Measurements from ENCODE around the gene SYNC.
"Not testable (repeated sequence)": the region's sequence is repeated elsewhere in the genome, so short reads cannot be mapped to it uniquely, and the experiment has no call there.

The SYNC gene

DNA sequence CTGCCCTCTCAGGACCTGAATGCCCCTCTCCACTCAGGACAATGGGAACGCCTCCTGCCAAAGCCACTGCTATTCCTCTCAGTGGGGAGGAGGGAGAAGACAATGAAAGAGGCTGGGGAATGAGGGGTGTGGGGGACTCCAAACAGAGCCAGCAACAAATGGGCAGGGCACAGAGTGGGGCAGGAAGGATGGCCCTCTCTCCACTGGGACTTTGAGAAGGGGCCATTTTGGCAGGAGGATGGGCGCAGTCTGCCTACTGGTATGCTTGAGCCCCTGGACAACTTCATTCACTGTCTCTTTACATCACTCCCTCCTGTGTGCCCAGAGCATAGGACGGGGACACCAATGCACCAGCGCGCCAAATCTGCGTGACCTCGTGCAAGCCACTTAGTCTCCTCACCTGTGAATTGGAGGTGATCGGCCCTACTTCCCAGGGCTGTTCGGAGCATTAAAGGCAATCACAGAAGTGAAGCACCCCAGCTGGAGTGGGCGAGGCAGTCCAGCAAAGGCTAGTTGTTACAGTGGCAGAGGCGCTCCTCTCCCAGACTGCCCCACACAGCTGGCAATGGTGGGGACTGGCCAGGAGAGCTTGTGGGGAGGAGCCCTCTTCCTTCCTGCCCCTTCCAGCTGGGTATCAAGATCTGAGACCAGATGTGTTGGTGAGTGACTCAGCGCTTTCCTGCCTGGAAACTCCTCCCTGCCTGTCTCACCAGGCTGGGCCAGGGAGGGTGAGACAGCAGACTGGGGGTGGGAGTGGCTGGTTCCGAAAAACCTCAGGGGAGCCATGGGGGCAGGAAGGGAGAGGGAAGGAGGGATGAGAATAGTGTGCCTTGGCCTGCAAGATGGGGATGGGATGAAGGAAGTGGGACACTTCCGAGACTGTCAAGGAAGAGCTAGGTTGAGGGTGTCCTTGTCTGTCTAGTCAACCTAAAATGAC lies 22.4 kb upstream of the SYNC start:
- peak; percentile 29 to 50 for DNase-seq

DNA sequence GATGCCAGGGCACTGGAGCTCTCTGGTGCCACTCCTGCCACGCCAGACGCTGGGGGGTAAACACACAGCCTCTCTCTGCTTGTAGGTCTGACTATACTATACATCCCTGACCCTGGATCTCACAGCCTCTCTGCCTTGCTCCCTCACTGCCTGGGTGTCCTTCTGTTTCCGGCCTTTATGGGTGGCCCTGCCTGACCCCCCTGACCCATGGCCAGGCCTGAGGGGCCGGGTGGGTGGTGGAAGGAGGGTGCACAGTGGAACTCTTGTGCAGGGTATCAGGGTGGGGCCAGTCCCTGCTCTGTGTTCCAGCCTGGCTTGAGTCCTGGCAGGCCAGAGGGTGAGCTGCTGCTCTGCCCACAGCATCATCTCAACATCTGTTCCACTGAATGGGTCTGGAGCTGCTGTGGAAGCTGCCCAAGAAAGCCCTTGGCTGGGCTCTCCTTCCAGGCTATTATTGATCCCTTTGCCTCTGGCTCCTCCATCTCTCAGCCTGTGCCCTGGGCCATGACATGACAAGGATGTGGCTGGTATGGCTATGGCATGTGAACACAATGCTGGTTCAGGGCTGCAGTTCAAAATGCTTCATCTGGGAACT lies 17.2 kb upstream of the SYNC start:
- DNase-seq: no peak

DNA sequence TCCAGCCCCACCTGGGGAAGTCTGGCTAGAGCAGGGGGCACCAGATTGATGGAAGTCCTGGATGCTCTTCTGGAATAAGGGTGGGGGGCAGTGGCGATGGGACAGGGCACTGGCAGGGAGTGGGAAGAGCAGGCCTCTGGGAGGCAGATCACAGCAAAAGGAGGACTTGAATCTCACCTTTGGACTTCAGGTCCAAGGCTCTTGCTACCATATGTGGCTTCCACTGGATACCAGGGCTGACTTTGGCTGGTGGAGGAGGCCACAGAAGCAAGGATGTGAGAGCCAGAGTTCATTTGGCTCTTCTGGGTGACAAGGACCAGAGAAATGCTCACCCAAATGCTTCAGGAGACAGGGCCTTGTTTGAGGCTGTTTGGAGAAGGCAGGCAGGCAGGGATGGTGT lies 16.0 kb upstream of the SYNC start:
- no peak for DNase-seq

DNA sequence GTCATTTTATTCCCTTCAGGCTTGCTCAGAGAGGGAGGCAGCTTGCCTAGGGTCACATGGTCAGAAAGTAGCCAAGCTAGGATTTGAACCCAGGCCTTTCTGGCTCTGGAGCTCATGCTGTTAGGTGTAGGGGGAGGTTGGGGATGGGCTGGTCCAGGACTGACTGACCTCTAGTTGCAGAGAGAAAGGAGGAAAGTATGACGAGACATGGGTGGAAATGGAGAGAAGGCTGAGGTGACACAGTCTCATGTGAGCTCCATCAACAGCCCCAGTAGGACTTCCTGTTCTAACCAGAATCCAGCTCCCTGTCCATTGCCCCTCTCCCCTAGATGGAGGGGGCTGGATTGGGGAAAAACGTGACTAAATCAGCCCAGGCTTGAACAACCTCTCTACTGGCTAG lies 15.5 kb upstream of the SYNC start:
- DNase-seq: no peak

DNA sequence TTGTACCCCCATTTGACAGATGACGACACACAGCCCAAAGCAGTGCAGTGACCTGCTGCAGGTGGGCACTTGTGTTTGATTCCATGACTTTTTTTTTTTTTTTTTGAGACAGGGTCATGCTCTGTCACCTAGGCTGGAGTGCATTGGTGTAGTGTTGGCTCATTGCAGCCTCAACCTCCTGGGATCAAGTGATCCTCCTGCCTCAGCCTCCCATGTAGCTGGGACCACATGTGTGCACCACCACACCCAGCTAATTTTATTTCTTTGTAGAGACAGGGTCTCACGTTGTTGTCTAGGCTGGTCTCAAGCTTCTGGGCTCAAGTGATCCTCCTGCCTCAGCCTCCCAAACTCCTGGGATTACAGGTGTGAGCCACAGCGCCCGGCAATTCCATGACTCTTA lies 14.9 kb upstream of the SYNC start:
- no peak for DNase-seq

DNA sequence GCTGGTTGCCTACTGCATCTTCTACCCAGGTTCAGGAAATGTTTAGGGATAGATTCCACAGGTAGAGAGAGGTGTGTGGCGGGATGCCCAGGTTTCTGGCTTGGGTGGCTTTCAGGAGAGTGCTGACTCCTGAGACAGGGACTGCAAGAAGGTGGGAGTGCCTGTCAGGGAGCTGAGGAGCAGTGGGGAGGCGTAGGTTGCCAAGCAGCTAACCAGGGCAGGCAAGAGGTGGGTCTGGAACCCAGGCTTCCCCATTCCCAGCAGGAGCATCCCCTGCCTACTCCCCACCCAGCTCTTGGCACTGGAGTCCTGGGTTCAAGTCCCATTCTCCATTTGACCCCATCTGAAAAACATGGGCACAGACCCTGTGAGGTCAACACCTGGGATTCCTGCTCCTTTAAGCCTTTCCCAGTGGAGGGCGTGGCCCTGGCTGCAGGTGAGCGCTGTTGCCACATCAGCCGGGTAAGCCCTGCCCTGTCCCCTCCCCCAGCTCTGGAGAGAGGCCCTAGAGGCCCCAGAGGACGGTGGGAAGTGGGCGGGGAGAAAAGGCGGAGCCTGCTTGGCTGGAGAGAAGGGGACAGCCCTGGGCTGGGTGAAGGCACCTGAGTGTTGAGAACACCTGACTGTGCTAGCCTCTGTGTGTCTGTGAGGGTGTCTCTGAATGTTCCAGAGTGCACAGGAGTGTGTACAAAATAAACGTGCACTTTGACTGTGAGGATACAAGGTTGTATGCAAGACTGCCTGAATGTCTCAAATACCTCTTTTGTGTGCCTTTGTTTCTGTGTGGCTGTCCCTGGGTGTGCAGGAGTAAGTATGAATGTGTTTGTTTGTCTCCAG lies 14.0 kb upstream of the SYNC start:
- peak in 1 of 2 experiments; percentile 35 for DNase-seq

DNA sequence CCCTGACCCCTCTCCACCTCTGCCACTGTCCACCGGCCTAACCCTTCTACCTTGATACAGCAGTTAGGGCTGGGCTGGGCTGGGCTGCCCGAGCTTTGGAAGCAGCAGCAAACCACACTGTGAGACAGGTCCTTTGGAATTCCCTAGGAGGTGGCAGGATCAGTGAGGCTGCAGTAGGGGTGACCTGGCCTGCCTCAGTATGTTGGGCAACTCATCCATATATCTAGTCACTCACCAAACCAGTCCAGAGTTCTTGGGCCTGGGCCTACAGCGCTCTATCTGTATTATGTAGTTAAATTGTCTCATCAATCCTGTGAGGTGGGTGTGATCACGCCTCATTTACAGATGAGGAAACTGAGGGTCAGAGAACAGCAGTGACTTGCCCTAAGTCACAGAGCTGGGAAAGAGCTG lies 13.3 kb upstream of the SYNC start:
- no peak for DNase-seq

DNA sequence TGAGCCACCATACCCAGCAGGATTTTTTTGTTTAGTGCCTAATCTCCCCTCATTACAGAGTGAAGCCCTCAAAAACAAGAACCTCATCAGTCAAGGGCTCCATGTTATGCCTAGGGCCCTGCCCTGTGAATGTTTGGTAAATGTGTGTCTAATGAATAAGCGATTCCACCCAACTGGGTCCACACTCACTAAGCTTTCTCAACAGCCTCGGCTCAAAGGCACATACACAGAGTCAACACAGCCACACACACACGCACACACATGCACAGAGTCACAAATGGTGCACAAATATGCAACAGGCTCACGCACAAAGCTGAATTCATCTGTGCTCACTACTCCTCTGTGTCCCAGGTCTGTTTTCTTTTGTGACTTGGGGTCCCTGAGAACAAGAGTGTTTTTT lies 11.7 kb upstream of the SYNC start:
- no peak for DNase-seq

DNA sequence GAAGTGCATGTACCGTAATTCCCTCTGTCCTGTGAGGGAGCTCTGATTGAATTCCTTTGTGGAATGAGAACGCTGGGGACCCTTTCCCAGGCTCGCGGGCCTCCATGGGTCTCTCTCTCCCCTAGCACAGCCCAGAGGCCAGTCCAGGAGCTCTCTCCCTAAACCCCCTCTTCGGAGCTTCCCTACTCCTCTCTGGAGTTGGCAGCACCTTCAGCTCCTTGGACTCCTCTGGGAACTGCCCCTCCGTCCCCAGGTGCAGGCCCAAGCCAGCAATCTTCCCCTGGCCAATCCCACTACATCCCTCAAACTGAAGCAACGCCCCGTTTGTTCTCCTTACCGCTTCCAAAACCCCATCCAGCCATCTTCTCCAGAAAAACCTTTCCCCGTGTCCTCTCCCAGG lies 10.5 kb upstream of the SYNC start:
- no peak for DNase-seq

DNA sequence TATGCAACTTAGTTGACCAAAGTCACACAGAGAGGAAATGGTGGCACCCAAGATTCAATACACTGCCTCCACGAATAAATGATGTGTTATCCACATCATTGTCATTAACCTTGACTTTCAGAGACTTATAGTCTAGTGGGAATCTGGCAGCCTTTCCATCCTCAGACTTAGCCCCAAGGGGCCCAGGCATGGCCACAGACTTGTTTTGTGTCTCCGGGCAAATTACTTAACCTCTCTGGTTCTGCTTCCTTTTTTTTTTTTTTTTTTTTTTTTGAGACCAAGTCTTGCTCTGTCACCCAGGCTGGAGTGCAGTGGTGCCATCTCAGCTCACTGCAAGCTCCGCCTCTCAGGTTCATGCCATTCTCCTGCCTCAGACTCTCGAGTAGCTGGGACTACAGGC lies 8.7 kb upstream of the SYNC start:
- not testable (repeated sequence) for DNase-seq

DNA sequence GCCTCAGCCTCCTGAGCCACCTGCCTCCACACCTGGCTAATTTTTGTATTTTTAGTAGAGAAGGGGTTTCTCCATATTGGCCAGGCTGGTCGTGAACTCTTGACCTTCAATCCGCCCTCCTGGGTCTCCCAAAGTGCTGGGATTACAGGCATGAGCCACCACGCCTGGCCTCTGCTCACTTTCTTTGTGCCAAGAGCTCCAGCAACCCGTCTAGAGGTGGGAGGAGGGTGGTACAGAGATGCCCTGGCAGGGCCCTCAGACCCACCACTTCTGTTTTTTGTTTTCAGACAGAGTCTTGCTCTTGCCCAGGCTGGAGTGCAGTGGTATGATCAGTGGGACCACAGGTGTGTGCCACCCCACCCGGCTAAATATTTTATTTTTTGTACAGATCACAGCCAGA lies 6.9 kb upstream of the SYNC start:
- no peak for DNase-seq

DNA sequence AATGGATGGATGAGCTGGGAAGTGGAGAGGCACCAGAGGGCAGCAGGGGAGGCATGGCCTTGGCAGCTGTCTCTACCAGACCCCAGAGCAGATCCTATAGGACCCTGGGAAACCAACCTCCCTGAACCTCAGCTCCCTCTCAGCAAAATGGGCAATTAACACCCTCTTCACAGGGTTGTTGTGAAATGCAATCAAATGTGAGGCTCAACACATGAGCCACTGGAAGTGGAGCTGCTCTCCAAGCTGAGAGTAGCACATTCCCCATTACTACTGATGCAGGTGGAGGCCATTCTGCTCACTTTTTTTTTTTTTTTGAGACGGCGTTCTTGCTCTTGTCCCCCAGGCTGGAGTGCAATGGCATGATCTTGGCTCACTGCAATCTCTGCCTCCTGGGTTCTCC lies 6.5 kb upstream of the SYNC start:
- DNase-seq: peak; percentile 67 to 79

DNA sequence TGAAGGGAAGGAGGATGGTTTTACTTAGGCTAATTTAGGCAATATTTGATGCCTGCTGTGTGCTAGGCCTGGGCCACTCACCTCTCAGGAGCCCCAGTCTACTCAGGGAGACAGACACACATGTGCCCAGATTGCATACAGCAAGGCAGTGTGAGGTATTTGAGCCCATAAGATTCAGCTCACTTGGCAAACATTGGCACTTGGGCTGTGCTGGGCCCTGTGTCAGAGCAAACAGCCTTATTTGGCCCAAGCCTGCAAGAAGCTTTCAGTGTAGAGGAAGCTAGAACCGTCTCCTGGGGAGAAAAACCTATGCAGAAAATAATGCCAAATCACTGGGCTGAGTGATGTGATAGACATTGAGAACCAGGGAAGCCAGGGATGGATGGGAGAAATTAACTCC lies 3.9 kb upstream of the SYNC start:
- no peak for DNase-seq

DNA sequence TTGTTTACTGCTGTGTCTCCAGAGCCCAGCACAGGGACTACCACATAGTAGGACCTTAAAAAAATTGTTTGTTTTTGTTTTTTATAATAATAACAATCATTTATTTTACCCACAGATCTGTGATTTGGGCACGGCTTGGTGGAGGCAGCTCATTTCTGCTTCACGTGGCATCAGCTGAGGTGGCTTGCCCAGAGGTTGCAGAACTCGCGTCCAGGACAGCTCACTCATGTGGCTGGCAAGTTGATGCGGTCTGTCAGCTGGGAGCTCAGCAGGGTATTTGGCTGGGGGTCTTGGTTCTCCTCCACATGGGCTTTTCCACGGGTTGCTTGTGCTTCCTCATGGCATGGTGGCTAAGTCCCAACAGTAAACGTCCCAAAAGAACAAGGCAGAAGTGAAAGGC lies 2.9 kb upstream of the SYNC start:
- no peak for DNase-seq

DNA sequence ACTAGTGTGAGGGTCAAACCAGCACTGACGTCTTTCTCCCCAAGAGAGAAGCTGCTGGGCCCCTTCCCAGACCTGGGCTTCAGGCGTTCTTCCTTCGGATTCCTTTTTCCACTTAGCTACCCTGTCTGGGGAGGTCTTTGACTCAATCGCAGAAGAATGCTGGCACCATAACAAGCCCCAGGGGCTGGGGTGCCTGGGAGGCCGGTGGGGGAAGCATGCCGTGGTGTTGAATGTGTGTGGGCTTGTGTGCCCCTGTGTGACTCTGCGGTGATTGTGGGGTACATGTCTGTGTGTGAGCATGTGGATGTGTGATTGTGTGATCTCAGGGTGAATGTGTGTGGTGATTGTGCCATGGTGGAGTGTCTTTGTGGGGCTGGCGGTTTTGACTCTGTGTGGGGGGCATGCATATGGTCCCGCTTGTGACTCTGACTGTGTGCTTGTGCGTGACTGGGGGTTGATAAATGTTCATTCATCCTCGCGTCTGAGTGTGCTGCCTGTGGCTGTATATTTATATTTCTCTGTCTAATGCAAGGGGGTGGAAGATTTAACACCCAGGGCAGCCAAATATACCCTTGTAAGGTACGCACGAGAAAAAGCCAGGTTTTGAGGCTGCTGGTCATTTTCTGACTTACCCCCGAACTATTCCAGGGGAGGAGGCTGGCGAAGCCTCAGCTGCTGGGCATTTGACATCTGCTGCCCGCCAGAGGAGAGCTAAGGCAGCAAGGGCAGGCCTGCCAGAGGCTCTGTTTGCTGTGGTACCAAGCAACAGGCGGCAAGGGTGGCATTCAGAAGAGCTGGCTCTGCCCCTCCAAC lies 1.1 kb upstream of the SYNC start:
- no peak for DNase-seq

DNA sequence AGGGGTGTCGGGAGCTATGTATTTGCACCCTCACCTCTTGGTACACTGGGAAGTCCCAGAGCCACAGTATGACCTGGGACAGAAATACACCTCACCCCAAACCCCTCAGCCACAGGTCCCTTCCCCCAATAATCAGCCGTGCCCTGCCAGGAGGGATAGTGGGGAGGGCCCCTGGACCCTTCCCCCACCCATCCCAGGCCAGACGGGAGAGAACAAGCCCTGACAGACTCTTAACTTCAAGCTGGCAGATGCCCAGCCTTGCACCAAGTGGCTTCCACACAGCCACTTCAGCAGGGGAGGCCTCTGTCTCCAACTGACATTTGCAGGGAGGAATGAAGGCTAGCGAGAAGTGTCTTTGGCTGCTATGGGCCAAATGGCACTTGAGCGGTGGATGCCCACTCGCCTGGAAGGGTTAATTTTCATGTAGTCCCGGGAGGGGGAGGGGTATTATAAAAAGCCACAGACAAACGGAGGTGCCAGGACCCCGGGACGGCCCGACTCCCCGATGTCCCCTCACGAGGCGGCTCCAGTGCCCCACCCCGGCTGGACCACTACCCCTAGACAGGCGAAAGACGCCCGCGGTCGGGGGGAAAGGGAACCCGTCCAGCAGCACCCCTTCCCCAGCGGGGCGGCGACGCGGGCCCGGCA lies 495 bp downstream of the SYNC start:
- DNase-seq: peak; percentile 86 to 95

DNA sequence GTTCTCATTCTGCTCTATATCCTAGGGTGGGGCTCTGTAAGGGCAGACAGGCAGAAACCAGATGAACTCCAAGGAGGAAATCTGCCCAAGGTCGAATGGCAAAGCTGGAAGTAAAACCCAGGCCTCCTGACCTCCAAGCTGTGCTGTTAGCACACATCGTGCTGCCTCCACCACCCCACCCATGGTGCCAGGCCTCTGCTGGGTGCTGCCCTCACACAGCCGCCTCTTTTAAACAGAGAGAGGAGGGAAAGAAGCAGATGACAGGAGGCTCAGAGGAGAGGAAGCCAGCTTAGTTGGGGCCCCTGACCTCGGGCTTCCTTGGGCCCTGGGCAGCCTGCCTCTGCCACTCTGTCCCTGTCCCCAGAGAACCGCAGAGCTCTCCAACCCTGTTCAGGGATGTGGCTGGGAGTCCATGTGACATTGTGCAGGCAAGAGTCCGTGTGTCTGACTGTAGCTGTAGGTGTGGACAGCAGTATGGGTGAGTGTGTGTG lies 1.1 kb downstream of the SYNC start:
- DNase-seq: peak in 1 of 2 experiments; percentile 52

DNA sequence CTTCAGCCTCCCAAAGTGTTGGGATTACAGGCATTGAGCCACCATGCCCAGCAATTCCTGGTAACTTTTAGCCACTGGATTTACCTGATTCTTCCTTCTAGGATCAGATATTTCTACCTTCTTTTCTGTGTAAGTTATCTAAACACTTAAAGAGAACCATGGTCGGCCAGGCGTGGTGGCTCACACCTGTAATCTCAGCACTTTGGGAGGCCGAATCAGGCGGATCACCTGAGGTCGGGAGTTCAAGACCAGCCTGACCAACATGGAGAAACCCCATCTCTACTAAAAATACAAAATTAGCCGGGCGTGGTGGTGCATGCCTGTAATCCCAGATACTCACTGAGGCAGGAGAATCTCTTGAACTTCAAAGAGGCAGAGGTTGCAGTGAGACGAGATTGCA lies 5.6 kb downstream of the SYNC start:
- DNase-seq: not testable (repeated sequence)

DNA sequence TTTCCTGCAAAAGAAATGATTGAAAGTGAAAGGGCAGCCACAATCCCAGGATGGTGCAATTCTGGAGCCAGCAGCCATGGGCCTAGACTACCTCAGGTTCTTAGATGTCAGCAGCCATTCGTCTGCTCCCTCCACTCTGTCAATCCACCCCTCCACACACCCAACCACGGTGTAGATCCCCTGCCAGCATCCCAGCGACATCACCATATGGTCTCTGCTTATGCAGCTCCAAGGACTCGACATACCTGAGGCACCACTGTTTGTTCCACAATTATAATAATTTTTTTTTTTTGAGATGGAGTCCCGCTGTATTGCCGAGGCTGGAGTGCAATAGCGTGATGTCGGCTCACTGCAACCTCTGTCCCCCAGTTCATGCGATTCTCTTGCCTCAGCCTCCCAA lies 6.5 kb downstream of the SYNC start:
- DNase-seq: no peak

DNA sequence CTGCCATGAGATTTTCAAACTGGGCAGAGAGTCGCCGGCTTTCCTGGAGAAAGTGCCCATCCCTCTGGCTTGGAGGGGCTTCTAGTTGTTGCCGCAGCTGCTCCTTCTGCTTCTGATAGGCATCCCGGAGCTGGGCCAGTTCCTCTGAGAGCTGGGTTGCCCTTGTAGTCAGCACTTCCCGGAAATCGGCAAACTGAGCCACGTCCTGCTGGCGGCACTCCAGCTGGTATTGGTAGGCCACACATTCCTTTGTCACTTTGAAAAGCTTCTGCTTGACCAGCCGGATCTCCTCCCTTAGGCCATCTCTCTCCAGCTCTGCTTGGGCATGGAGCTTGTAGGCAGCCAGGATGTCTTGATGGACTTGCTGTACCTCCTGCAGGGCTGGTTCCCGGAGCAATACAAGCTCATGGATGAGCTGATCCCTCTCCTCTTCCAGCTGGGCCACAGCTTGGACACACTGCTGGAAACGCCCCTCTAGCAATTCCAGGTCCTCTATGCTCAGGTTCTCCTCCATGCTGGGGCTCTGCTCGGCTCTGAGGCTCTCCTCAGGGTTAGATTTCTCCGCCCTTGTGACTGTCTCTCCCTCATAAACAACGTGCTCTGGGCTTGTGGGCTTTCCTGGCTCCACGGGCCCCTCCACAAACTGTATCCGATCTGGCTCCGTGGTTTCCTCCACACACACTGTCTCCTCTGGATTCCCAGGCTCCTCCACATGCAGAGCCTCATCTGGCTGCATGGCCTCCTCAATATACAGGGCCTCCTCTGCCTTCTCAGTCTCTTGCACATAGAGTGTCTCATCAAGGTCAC lies 7.3 kb downstream of the SYNC start:
- no peak for DNase-seq
